HepG2 (cell line): ENCODE results near the gene PPP2R2C. TPM values are rescaled to one million over a fixed set of nuclear protein-coding genes. Genes with fewer than 3 reads are reported as not detected.

Source experiments
- ATAC-seq: fragments of 200-7000 bp; cut with Tn5 transposase; 3 replicates; pipeline ENCODE4 v1.9.1; 2020; ENCODE audit warnings: mild to moderate bottlenecking, moderate library complexity
- BruUV-seq: library from RNA; stranded (reverse); fragments of 400-500 nt; replicated peaks from 2 replicates; lab custom pipeline; 2021; lab: Mats Ljungman, UMichigan
- CTCF ChIA-PET: fragments of 300-600 bp; formaldehyde crosslinking; extraction: SDS; loops from one replicate; lab custom pipeline; 2021; ENCODE audit warnings: low total read pairs, inconsistent platforms, low intra/inter-chr PET ratio; lab: Yijun Ruan, JAX
- POLR2A ChIA-PET: fragments of 350-600 bp; sonication (Branson Sonifier 250); formaldehyde crosslinking; loops from one replicate; lab custom pipeline; 2020; ENCODE audit warnings: antibody characterized with exemption, inconsistent platforms; lab: Yijun Ruan, JAX
- DNase-seq: peaks from one replicate; pipeline ENCODE4 v3.0.0-alpha.2; 2015; ENCODE audit warnings: low spot score
- FAIRE-seq: peaks from 3 replicates; lab custom pipeline; 2011; peaks lifted over from hg19 to GRCh38; lab: Jason Lieb, UNC
- H2AFZ ChIP-seq: one replicate; pipeline ENCODE4 v1.6.1; 2011; ENCODE audit warnings: low read length, inconsistent platforms
- H3K27ac ChIP-seq: fragments of 300-600 bp; 3 replicates; pipeline ENCODE4 v1.8.0; 2011; ENCODE audit warnings: mixed run types, mild to moderate bottlenecking, mixed read lengths, low read length, inconsistent platforms; ENCODE audit not compliant: insufficient read depth; ENCODE audit errors: extremely low read length
- H3K27me3 ChIP-seq, 2 experiments: fragments of 200-600 bp in 1 of 2; 2 replicates in 1 of 2; 3 replicates in 1 of 2; pipeline versions ENCODE4 v1.6.0 to v1.8.0; 2011; ENCODE audit warnings: low read length in 2 of 2, mild to moderate bottlenecking in 2 of 2, moderate library complexity in 2 of 2, inconsistent platforms in 1 of 2; ENCODE audit not compliant: insufficient read depth in 2 of 2, control insufficient read depth in 1 of 2
- H3K36me3 ChIP-seq, 2 experiments: fragments of 200-600 bp in 1 of 2; replicated peaks in 1 of 2; 2 replicates in 1 of 2; 3 replicates in 1 of 2; pipeline versions ENCODE4 v1.5.1 to v1.8.0; 2011; ENCODE audit warnings: low read length in 2 of 2, inconsistent platforms in 1 of 2; ENCODE audit not compliant: insufficient read depth in 2 of 2, control insufficient read depth in 1 of 2
- H3K4me1 ChIP-seq: 2 replicates; pipeline ENCODE4 v1.5.1; 2012; ENCODE audit warnings: low read length, inconsistent platforms; ENCODE audit not compliant: insufficient read depth
- H3K4me2 ChIP-seq: 2 replicates; pipeline ENCODE4 v1.6.0; 2011; ENCODE audit warnings: low read depth, low read length, inconsistent platforms
- H3K4me3 ChIP-seq, 3 experiments: fragments of 200-600 bp in 1 of 3; sonication (generic), shearing (Covaris generic) in 1 of 3; replicated peaks in 1 of 3; 2 replicates each; pipeline ENCODE4 v1.5.1; 2011 to 2016; ENCODE audit warnings: low read length in 3 of 3, inconsistent platforms in 2 of 3, low read depth in 2 of 3, mild to moderate bottlenecking in 2 of 3, control low read depth in 1 of 3, mixed read lengths in 1 of 3; ENCODE audit not compliant: insufficient read depth in 1 of 3
- H3K79me2 ChIP-seq: one replicate; pipeline ENCODE4 v1.6.1; 2011; ENCODE audit warnings: low read length, inconsistent platforms; ENCODE audit not compliant: insufficient read depth
- H3K9ac ChIP-seq: 2 replicates; pipeline ENCODE4 v1.6.0; 2011; ENCODE audit warnings: mild to moderate bottlenecking, low read depth, low read length, inconsistent platforms; ENCODE audit not compliant: insufficient read depth
- H3K9me3 ChIP-seq: 2 replicates; pipeline ENCODE4 v1.5.1; 2012; ENCODE audit warnings: mild to moderate bottlenecking, low read length
- H4K20me1 ChIP-seq: 2 replicates; pipeline ENCODE4 v1.6.0; 2011; ENCODE audit warnings: inconsistent platforms, mild to moderate bottlenecking, low read length, moderate library complexity; ENCODE audit not compliant: insufficient read depth
- FIP1L1 ChIP-seq: fragments of 200-400 bp; formaldehyde crosslinking; IDR thresholded peaks from 2 replicates; pipeline ENCODE4 v1.6.1; 2018; ENCODE audit warnings: low read depth, mild to moderate bottlenecking, low read length, moderate library complexity, borderline replicate concordance; ENCODE audit not compliant: insufficient read depth
- HMGA1 ChIP-seq: sonication (generic); formaldehyde crosslinking; conservative IDR thresholded peaks from 2 replicates; pipeline ENCODE4 v1.4.0; 2020; ENCODE audit warnings: missing genetic modification reagents
- HNF1A ChIP-seq, 2 experiments: sonication (generic) in 1 of 2; formaldehyde crosslinking in 1 of 2; IDR thresholded peaks; 2 replicates each; pipeline versions ENCODE4 v1.4.0 to v1.6.1; 2016 to 2020; ENCODE audit warnings: borderline replicate concordance in 1 of 2, low read depth in 1 of 2, mild to moderate bottlenecking in 1 of 2, missing genetic modification reagents in 1 of 2
- HOXA5 ChIP-seq: sonication (generic); formaldehyde crosslinking; IDR thresholded peaks from 2 replicates; pipeline ENCODE4 v1.4.0; 2020; ENCODE audit warnings: missing genetic modification reagents
- MED8 ChIP-seq: sonication (generic); formaldehyde crosslinking; IDR thresholded peaks from 2 replicates; pipeline ENCODE4 v1.8.1; 2023; ENCODE audit warnings: mild to moderate bottlenecking, missing genetic modification reagents; ENCODE audit not compliant: insufficient replicate concordance
- NFATC3 ChIP-seq: sonication (generic); formaldehyde crosslinking; IDR thresholded peaks from 2 replicates; pipeline ENCODE4 v1.5.1; 2020; ENCODE audit warnings: mild to moderate bottlenecking, missing genetic modification reagents
- NR2C2 ChIP-seq: sonication (generic); formaldehyde crosslinking; IDR thresholded peaks from 2 replicates; pipeline ENCODE4 v1.4.0; 2020; ENCODE audit warnings: missing genetic modification reagents, mild to moderate bottlenecking, moderate library complexity, borderline replicate concordance
- PTBP1 ChIP-seq: fragments of 200-400 bp; formaldehyde crosslinking; IDR thresholded peaks from 2 replicates; pipeline ENCODE4 v1.6.1; 2018; ENCODE audit warnings: low read length, low read depth; ENCODE audit not compliant: poor library complexity, severe bottlenecking
- RORA ChIP-seq: sonication (generic); formaldehyde crosslinking; IDR thresholded peaks from 2 replicates; pipeline ENCODE4 v1.5.0; 2020; ENCODE audit warnings: mild to moderate bottlenecking, missing genetic modification reagents, moderate library complexity
- TAF15 ChIP-seq: fragments of 200-400 bp; formaldehyde crosslinking; IDR thresholded peaks from one replicate; pipeline ENCODE4 v1.6.1; 2018; ENCODE audit warnings: mild to moderate bottlenecking, low read depth, low read length; ENCODE audit not compliant: poor library complexity, severe bottlenecking
- ZBTB7B ChIP-seq: sonication (generic); formaldehyde crosslinking; IDR thresholded peaks from 2 replicates; pipeline ENCODE4 v1.4.0; 2020; ENCODE audit warnings: missing genetic modification reagents
- ZNF337 ChIP-seq: sonication (generic); formaldehyde crosslinking; IDR thresholded peaks from 2 replicates; pipeline ENCODE4 v1.5.1; 2020; ENCODE audit warnings: missing genetic modification reagents, low read depth, mild to moderate bottlenecking, borderline replicate concordance
- ZNF629 ChIP-seq: sonication (generic); formaldehyde crosslinking; conservative IDR thresholded peaks from 2 replicates; pipeline ENCODE4 v1.5.0; 2020; ENCODE audit warnings: missing genetic modification reagents
- WGBS: methylation state at CpG from one replicate; pipeline ENCODE4 v1.1.6; 2017; ENCODE audit warnings: low lambda C conversion rate; 5-methylcytosine and 5-hydroxymethylcytosine counted together
- in situ Hi-C: cut with HindIII; loops from 2 replicates; pipeline ENCODE4 v1.10.0; 2017; ENCODE audit warnings: low pct_unique_long_range_greater_than_20kb; ENCODE audit not compliant: extremely low pct_ligation_motif_present
- intact Hi-C: fragments of 100-400 bp; cut with micrococcal nuclease; formaldehyde crosslinking; loops from one replicate; pipeline ENCODE4 v1.10.0; 2022; ENCODE audit not compliant: unreplicated experiment
- polyA plus RNA-seq, 8 experiments: library from polyadenylated mRNA; depleted of rRNA in 3 of 8; stranded (reverse) in 7 of 8; unstranded in 1 of 8; fragments of >200 nt; fragmentation: Illumina TruSeq in 4 of 8; extraction: Trizol in 4 of 8; gene quantifications; 2 replicates each; pipeline versions ENCODE4 v1.2.1 to v1.2.3, GENCODE V29; 2011 to 2016; ENCODE audit warnings: low read depth in 4 of 8, missing spikeins in 1 of 8, mixed read lengths in 1 of 8; ENCODE audit not compliant: insufficient read depth in 1 of 8
- total RNA-seq, 5 experiments: library from RNA; depleted of rRNA; stranded (reverse); fragments of >200 nt; fragmentation: Illumina TruSeq; extraction: Trizol; gene quantifications; 2 replicates each; pipeline ENCODE4 v1.2.3, GENCODE V29; 2016; ENCODE audit warnings: low read depth in 1 of 5
- TF ChIP-seq, protein P1 (sequence below): sonication (generic); formaldehyde crosslinking; IDR thresholded peaks from 2 replicates; pipeline ENCODE4 v1.8.0; 2022; ENCODE audit warnings: mild to moderate bottlenecking, missing genetic modification reagents, borderline replicate concordance
- TF ChIP-seq, protein P2 (sequence below): sonication (generic); formaldehyde crosslinking; IDR thresholded peaks from 2 replicates; pipeline ENCODE4 v1.9.0; 2021; ENCODE audit warnings: missing genetic modification reagents, borderline replicate concordance

The PPP2R2C gene
- total and polyA plus RNA-seq, 2 of the 13 experiments (the other 11 are each of a cell fraction or from before 2014, with no cell fraction given) = 0.60 to 8.6 TPM

DNA sequence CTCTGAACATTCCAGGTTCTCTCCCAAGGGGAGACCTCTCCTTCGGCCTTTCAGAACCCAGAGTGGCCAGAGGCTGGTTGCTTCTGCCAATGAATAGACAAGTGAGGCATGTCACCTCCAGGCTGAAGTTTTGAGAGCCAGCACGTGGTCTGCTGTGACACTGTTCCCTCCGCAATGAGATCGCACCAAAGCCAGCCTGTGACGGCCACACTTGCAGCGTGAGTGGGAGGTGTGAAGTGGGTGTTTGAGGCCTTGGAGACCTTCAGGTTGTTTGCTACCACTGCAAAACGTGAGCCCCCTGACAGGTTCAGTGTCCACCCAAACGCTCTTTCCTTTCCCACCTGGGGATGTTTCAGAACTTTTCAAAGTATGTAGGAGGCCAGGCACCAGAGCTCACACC, 121.8 kb downstream of the PPP2R2C start:
- POLR2A ChIA-PET = no interaction called here
- DNase-seq (no peak), ATAC-seq (no peak), FAIRE-seq (no peak)
- H3K36me3 ChIP-seq = no peaks in the 10 kb centered on the region
- H3K4me1 ChIP-seq = no peaks in the 10 kb centered on the region
- in situ Hi-C loops (no loop called here), intact Hi-C loops (no loop called here)
- H3K27ac ChIP-seq = no peak overlapping the region
- H3K27me3 ChIP-seq = peaks cover 14 to 71% of the 10 kb centered on the region in 2 experiments; a peak in 4 of 5 replicates
- no peaks in the 10 kb centered on the region for H3K79me2 ChIP-seq
- no peaks in the 10 kb centered on the region for H3K9me3 ChIP-seq
- no peaks in the 10 kb centered on the region for H4K20me1 ChIP-seq
- no peak overlapping the region for H3K9ac ChIP-seq
- CTCF ChIA-PET = no interaction called here
- no peak overlapping the region for H3K4me3 ChIP-seq
- no peak overlapping the region for H2AFZ ChIP-seq
- 27% methylated on average over 7 of the region's 8 CpGs for WGBS
- BruUV-seq = no TSS peak
- no peak overlapping the region for H3K4me2 ChIP-seq
- TF ChIP-seq PTBP1 = no peak
- TF ChIP-seq HNF1A (IDR thresholded peaks at IDR 0.05; ENCODE audit: low read depth) = no peak
- no peak for TF ChIP-seq HNF1A (CRISPR knock-in tag; IDR thresholded peaks at IDR 0.05; ENCODE audit: borderline replicate concordance)
- no peak for TF ChIP-seq MED8 (CRISPR knock-in tag)
- no peak for TF ChIP-seq ZNF629
- TF ChIP-seq HMGA1 (CRISPR knock-in tag) = no peak
- TF ChIP-seq ZNF337 = no peak
- no peak for TF ChIP-seq NFATC3 (CRISPR knock-in tag)
- no peak for TF ChIP-seq HOXA5
- TF ChIP-seq NR2C2 (CRISPR knock-in tag) = no peak
- TF ChIP-seq TAF15 = no peak
- TF ChIP-seq, protein P1, sequence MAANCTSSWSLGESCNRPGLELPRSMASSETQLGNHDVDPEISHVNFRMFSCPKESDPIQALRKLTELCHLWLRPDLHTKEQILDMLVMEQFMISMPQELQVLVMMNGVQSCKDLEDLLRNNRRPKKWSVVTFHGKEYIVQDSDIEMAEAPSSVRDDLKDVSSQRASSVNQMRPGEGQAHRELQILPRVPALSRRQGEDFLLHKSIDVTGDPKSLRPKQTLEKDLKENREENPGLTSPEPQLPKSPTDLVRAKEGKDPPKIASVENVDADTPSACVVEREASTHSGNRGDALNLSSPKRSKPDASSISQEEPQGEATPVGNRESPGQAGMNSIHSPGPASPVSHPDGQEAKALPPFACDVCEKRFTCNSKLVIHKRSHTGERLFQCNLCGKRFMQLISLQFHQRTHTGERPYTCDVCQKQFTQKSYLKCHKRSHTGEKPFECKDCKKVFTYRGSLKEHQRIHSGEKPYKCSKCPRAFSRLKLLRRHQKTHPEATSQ (CRISPR knock-in tag) = no peak
- no peak for TF ChIP-seq RORA
- TF ChIP-seq FIP1L1 = no peak
- no peak for TF ChIP-seq ZBTB7B
- TF ChIP-seq, protein P2, sequence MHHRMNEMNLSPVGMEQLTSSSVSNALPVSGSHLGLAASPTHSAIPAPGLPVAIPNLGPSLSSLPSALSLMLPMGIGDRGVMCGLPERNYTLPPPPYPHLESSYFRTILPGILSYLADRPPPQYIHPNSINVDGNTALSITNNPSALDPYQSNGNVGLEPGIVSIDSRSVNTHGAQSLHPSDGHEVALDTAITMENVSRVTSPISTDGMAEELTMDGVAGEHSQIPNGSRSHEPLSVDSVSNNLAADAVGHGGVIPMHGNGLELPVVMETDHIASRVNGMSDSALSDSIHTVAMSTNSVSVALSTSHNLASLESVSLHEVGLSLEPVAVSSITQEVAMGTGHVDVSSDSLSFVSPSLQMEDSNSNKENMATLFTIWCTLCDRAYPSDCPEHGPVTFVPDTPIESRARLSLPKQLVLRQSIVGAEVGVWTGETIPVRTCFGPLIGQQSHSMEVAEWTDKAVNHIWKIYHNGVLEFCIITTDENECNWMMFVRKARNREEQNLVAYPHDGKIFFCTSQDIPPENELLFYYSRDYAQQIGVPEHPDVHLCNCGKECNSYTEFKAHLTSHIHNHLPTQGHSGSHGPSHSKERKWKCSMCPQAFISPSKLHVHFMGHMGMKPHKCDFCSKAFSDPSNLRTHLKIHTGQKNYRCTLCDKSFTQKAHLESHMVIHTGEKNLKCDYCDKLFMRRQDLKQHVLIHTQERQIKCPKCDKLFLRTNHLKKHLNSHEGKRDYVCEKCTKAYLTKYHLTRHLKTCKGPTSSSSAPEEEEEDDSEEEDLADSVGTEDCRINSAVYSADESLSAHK (CRISPR knock-in tag) = no peak
